Esophagus squamous epithelium (tissue), 5 donors: ENCODE measurements around the gene LBHD1. TPM values are rescaled to one million over a fixed set of nuclear protein-coding genes. Genes with fewer than 3 reads are reported as not detected.

Experiments used
- DNase-seq: peaks from one replicate; lab custom pipeline; 2025; lab: John Stamatoyannopoulos, UW
- H3K27ac ChIP-seq, 4 donors: fragments of 200-600 bp; sonication (generic); one replicate each; pipeline ENCODE4 v1.5.1; 2016 to 2019; ENCODE audit warnings: mild to moderate bottlenecking in 1 of 4
- H3K27me3 ChIP-seq, 4 donors: fragments of 200-600 bp; sonication (generic); 1 replicate in 3 of 4; 2 replicates in 1 of 4; pipeline versions ENCODE4 v1.5.1 to v1.6.0; 2017 to 2021; ENCODE audit warnings: antibody characterized with exemption in 1 of 4
- H3K36me3 ChIP-seq, 3 donors: fragments of 200-600 bp; sonication (generic); one replicate each; pipeline ENCODE4 v1.5.1; 2016 to 2019
- H3K4me1 ChIP-seq, 3 donors: fragments of 200-600 bp; sonication (generic); one replicate each; pipeline ENCODE4 v1.5.1; 2017 to 2019
- H3K4me3 ChIP-seq, 4 donors: fragments of 200-600 bp; sonication (generic); 1 replicate in 3 of 4; 2 replicates in 1 of 4; pipeline ENCODE4 v1.5.1; 2016 to 2019; ENCODE audit warnings: mild to moderate bottlenecking in 2 of 4, moderate library complexity in 1 of 4
- H3K9me3 ChIP-seq, 3 donors: fragments of 200-600 bp; sonication (generic); one replicate each; pipeline ENCODE4 v1.5.1; 2016 to 2019
- CTCF ChIP-seq, 6 experiments: fragments of 450-650 bp in 4 of 6; fragments of 200-600 bp in 2 of 6; sonication (generic) in 2 of 6; IDR thresholded peaks; one replicate each; pipeline ENCODE4 v1.5.1; 2016 to 2019; ENCODE audit warnings: antibody characterized with exemption in 6 of 6, mild to moderate bottlenecking in 4 of 6, moderate library complexity in 4 of 6
- POLR2A ChIP-seq, 4 donors: fragments of 450-650 bp; IDR thresholded peaks; one replicate each; pipeline ENCODE4 v1.6.1; 2017; ENCODE audit warnings: antibody characterized with exemption in 4 of 4, mild to moderate bottlenecking in 4 of 4, moderate library complexity in 3 of 4
- WGBS, 2 donors: methylation state at CpG; one replicate each; pipeline ENCODE4 v1.1.5; 2018; 5-methylcytosine and 5-hydroxymethylcytosine counted together
- intact Hi-C: fragments of 100-400 bp; cut with DNase I; formaldehyde crosslinking; loops from one replicate; pipeline ENCODE4 v1.15.0; 2022
- total RNA-seq, 4 donors: library from RNA; depleted of rRNA; stranded (reverse); fragments of >200 nt; gene quantifications; one replicate each; pipeline ENCODE4 v1.1.0, GENCODE V29; 2016
- donor health status: DM: yes; HTN: yes; CAD: no.

The LBHD1 gene
- total RNA-seq = 1 to 10 TPM; 1.8 to 3.6 (median 2.5) TPM

GRCh38 chr11:62671608-62672389, at the start of gene LBHD1, which contains the start of gene UQCC3:
TSS of gene LBHD1 (minus strand) at chr11:62672267. CDS start at chr11:62670031, 2,236 bp downstream.
TSS of gene UQCC3 (plus strand) at chr11:62671673. CDS start at chr11:62671746, 73 bp downstream.
- 0% methylated on average over 2 to 23 of the region's 59 CpGs for WGBS, 2 donors
- Histone ChIP-seq H3K27me3 (no peaks in the 10 kb centered on the region), H3K4me1 (peaks cover 26 to 83% (median 38%) of the 10 kb centered on the region in 3 donors), H3K36me3 (peaks cover 0 to 54% (median 0%) of the 10 kb centered on the region in 3 donors), H3K9me3 (no peaks in the 10 kb centered on the region), H3K4me3 (peak within 1 kb of the TSS; percentile 75 to 96 (median 82)), H3K27ac (peak within 1 kb of the TSS; percentile 92 to 95 (median 93))
- peak; percentile 40 for DNase-seq
- intact Hi-C loops = loop anchor here (5.0 kb wide), 1 partner anchor 74 kb away; no protein-coding TSS in a partner anchor
- TF ChIP-seq POLR2A (IDR thresholded peaks at IDR 0.05) (peak in 2 of 4 donors; percentile 46 to 67), CTCF (IDR thresholded peaks at IDR 0.05) (peak in 1 of 6 experiments; percentile 9)

GRCh38 chr11:62719302-62719978, 47.4 kb upstream of the LBHD1 start:
- no peaks in the 10 kb centered on the region for H3K27me3 ChIP-seq
- intact Hi-C loops = no loop called here
- DNase-seq = no peak
- WGBS, 2 donors = 65 to 90% methylated on average over 2 of the region's 2 CpGs
- peaks cover 4 to 57% (median 6%) of the 10 kb centered on the region in 3 donors for H3K4me1 ChIP-seq
- no peak overlapping the region for H3K27ac ChIP-seq
- H3K9me3 ChIP-seq = no peaks in the 10 kb centered on the region
- no peak for TF ChIP-seq CTCF (IDR thresholded peaks at IDR 0.05)
- TF ChIP-seq POLR2A (IDR thresholded peaks at IDR 0.05) = no peak
- H3K36me3 ChIP-seq = peaks cover 58 to 99% (median 72%) of the 10 kb centered on the region in 3 donors
- no peak overlapping the region for H3K4me3 ChIP-seq

- intact Hi-C loops = no loop called here
- no peaks in the 10 kb centered on the region for H3K9me3 ChIP-seq
- peak overlapping the region in 3 of 4 donors; percentile 9 to 25 (median 22) for H3K27ac ChIP-seq
- 59 to 62% methylated on average over 10 to 11 of the region's 11 CpGs for WGBS, 2 donors
- peaks cover 41 to 100% (median 60%) of the 10 kb centered on the region in 3 donors for H3K36me3 ChIP-seq
- DNase-seq = no peak
- no peak overlapping the region for H3K4me3 ChIP-seq
- no peak for TF ChIP-seq POLR2A (IDR thresholded peaks at IDR 0.05)
- TF ChIP-seq CTCF (IDR thresholded peaks at IDR 0.05) = no peak
- H3K4me1 ChIP-seq = peaks cover 0 to 44% (median 0%) of the 10 kb centered on the region in 3 donors
- no peaks in the 10 kb centered on the region for H3K27me3 ChIP-seq
These were observed 44.7 kb upstream of the LBHD1 start for GRCh38 chr11:62716816-62717215.

GRCh38 chr11:62716206-62716605, 44.1 kb upstream of the LBHD1 start:
- H3K36me3 ChIP-seq = peaks cover 36 to 100% (median 55%) of the 10 kb centered on the region in 3 donors

More at GRCh38 chr11:62716206-62716605, 44.1 kb upstream of the LBHD1 start:
- peaks cover 0 to 39% (median 0%) of the 10 kb centered on the region in 3 donors for H3K4me1 ChIP-seq
- H3K27ac ChIP-seq = peak overlapping the region in 1 of 4 donors; percentile 9
- no peak overlapping the region for H3K4me3 ChIP-seq
- no peaks in the 10 kb centered on the region for H3K27me3 ChIP-seq
- intact Hi-C loops = no loop called here
- 90 to 95% methylated on average over 5 of the region's 5 CpGs for WGBS, 2 donors
- H3K9me3 ChIP-seq = no peaks in the 10 kb centered on the region
- DNase-seq = no peak
- TF ChIP-seq CTCF (IDR thresholded peaks at IDR 0.05) (no peak), POLR2A (IDR thresholded peaks at IDR 0.05) (no peak)
